HepG2 (cell line): ENCODE data around the gene CD79A. TPM values are rescaled to one million over a fixed set of nuclear protein-coding genes. Genes with fewer than 3 reads are reported as not detected.

Source experiments
- ATAC-seq: fragments of 200-7000 bp; cut with Tn5 transposase; 3 replicates; pipeline ENCODE4 v1.9.1; 2020; ENCODE audit warnings: mild to moderate bottlenecking, moderate library complexity
- BruUV-seq: library from RNA; stranded (reverse); fragments of 400-500 nt; replicated peaks from 2 replicates; lab custom pipeline; 2021; lab: Mats Ljungman, UMichigan
- CTCF ChIA-PET: fragments of 300-600 bp; formaldehyde crosslinking; extraction: SDS; loops from one replicate; lab custom pipeline; 2021; ENCODE audit warnings: low total read pairs, inconsistent platforms, low intra/inter-chr PET ratio; lab: Yijun Ruan, JAX
- POLR2A ChIA-PET: fragments of 350-600 bp; sonication (Branson Sonifier 250); formaldehyde crosslinking; loops from one replicate; lab custom pipeline; 2020; ENCODE audit warnings: antibody characterized with exemption, inconsistent platforms; lab: Yijun Ruan, JAX
- DNase-seq: peaks from one replicate; pipeline ENCODE4 v3.0.0-alpha.2; 2015; ENCODE audit warnings: low spot score
- FAIRE-seq: peaks from 3 replicates; lab custom pipeline; 2011; peaks lifted over from hg19 to GRCh38; lab: Jason Lieb, UNC
- H2AFZ ChIP-seq: one replicate; pipeline ENCODE4 v1.6.1; 2011; ENCODE audit warnings: low read length, inconsistent platforms
- H3K27ac ChIP-seq: fragments of 300-600 bp; 3 replicates; pipeline ENCODE4 v1.8.0; 2011; ENCODE audit warnings: mixed run types, mild to moderate bottlenecking, mixed read lengths, low read length, inconsistent platforms; ENCODE audit not compliant: insufficient read depth; ENCODE audit errors: extremely low read length
- H3K27me3 ChIP-seq, 2 experiments: fragments of 200-600 bp in 1 of 2; 2 replicates in 1 of 2; 3 replicates in 1 of 2; pipeline versions ENCODE4 v1.6.0 to v1.8.0; 2011; ENCODE audit warnings: low read length in 2 of 2, mild to moderate bottlenecking in 2 of 2, moderate library complexity in 2 of 2, inconsistent platforms in 1 of 2; ENCODE audit not compliant: insufficient read depth in 2 of 2, control insufficient read depth in 1 of 2
- H3K36me3 ChIP-seq, 2 experiments: fragments of 200-600 bp in 1 of 2; replicated peaks in 1 of 2; 2 replicates in 1 of 2; 3 replicates in 1 of 2; pipeline versions ENCODE4 v1.5.1 to v1.8.0; 2011; ENCODE audit warnings: low read length in 2 of 2, inconsistent platforms in 1 of 2; ENCODE audit not compliant: insufficient read depth in 2 of 2, control insufficient read depth in 1 of 2
- H3K4me1 ChIP-seq: 2 replicates; pipeline ENCODE4 v1.5.1; 2012; ENCODE audit warnings: low read length, inconsistent platforms; ENCODE audit not compliant: insufficient read depth
- H3K4me2 ChIP-seq: 2 replicates; pipeline ENCODE4 v1.6.0; 2011; ENCODE audit warnings: low read depth, low read length, inconsistent platforms
- H3K4me3 ChIP-seq, 3 experiments: fragments of 200-600 bp in 1 of 3; sonication (generic), shearing (Covaris generic) in 1 of 3; replicated peaks in 1 of 3; 2 replicates each; pipeline ENCODE4 v1.5.1; 2011 to 2016; ENCODE audit warnings: low read length in 3 of 3, inconsistent platforms in 2 of 3, low read depth in 2 of 3, mild to moderate bottlenecking in 2 of 3, control low read depth in 1 of 3, mixed read lengths in 1 of 3; ENCODE audit not compliant: insufficient read depth in 1 of 3
- H3K79me2 ChIP-seq: one replicate; pipeline ENCODE4 v1.6.1; 2011; ENCODE audit warnings: low read length, inconsistent platforms; ENCODE audit not compliant: insufficient read depth
- H3K9ac ChIP-seq: 2 replicates; pipeline ENCODE4 v1.6.0; 2011; ENCODE audit warnings: mild to moderate bottlenecking, low read depth, low read length, inconsistent platforms; ENCODE audit not compliant: insufficient read depth
- H3K9me3 ChIP-seq: 2 replicates; pipeline ENCODE4 v1.5.1; 2012; ENCODE audit warnings: mild to moderate bottlenecking, low read length
- H4K20me1 ChIP-seq: 2 replicates; pipeline ENCODE4 v1.6.0; 2011; ENCODE audit warnings: inconsistent platforms, mild to moderate bottlenecking, low read length, moderate library complexity; ENCODE audit not compliant: insufficient read depth
- AGO2 ChIP-seq: fragments of 200-400 bp; formaldehyde crosslinking; optimal IDR thresholded peaks from 2 replicates; pipeline ENCODE3; 2017; ENCODE audit warnings: mild to moderate bottlenecking, low read depth, low read length, moderate library complexity
- CAMTA2 ChIP-seq: sonication (generic); formaldehyde crosslinking; IDR thresholded peaks from 2 replicates; pipeline ENCODE4 v1.4.0; 2020; ENCODE audit warnings: mild to moderate bottlenecking, missing genetic modification reagents, borderline replicate concordance
- KLF12 ChIP-seq: sonication (generic); formaldehyde crosslinking; IDR thresholded peaks from 2 replicates; pipeline ENCODE4 v1.4.0; 2020; ENCODE audit warnings: missing genetic modification reagents, borderline replicate concordance
- PRMT3 ChIP-seq: sonication (generic); formaldehyde crosslinking; IDR thresholded peaks from 2 replicates; pipeline ENCODE4 v1.8.1; 2022; ENCODE audit warnings: low read depth, mild to moderate bottlenecking, moderate library complexity, missing genetic modification reagents, borderline replicate concordance
- RBFOX2 ChIP-seq: fragments of 200-400 bp; formaldehyde crosslinking; IDR thresholded peaks from 2 replicates; pipeline ENCODE4 v1.6.1; 2017; ENCODE audit warnings: low read depth, mild to moderate bottlenecking, low read length
- REST ChIP-seq, 2 experiments: IDR thresholded peaks; 2 replicates each; pipeline ENCODE4 v1.6.1; 2011 to 2012; ENCODE audit warnings: low read length in 2 of 2, borderline replicate concordance in 1 of 2, low read depth in 1 of 2, mild to moderate bottlenecking in 1 of 2, moderate library complexity in 1 of 2
- WGBS: methylation state at CpG from one replicate; pipeline ENCODE4 v1.1.6; 2017; ENCODE audit warnings: low lambda C conversion rate; 5-methylcytosine and 5-hydroxymethylcytosine counted together
- in situ Hi-C: cut with HindIII; loops from 2 replicates; pipeline ENCODE4 v1.10.0; 2017; ENCODE audit warnings: low pct_unique_long_range_greater_than_20kb; ENCODE audit not compliant: extremely low pct_ligation_motif_present
- intact Hi-C: fragments of 100-400 bp; cut with micrococcal nuclease; formaldehyde crosslinking; loops from one replicate; pipeline ENCODE4 v1.10.0; 2022; ENCODE audit not compliant: unreplicated experiment
- polyA plus RNA-seq, 8 experiments: library from polyadenylated mRNA; depleted of rRNA in 3 of 8; stranded (reverse) in 7 of 8; unstranded in 1 of 8; fragments of >200 nt; fragmentation: Illumina TruSeq in 4 of 8; extraction: Trizol in 4 of 8; gene quantifications; 2 replicates each; pipeline versions ENCODE4 v1.2.1 to v1.2.3, GENCODE V29; 2011 to 2016; ENCODE audit warnings: low read depth in 4 of 8, missing spikeins in 1 of 8, mixed read lengths in 1 of 8; ENCODE audit not compliant: insufficient read depth in 1 of 8
- total RNA-seq, 5 experiments: library from RNA; depleted of rRNA; stranded (reverse); fragments of >200 nt; fragmentation: Illumina TruSeq; extraction: Trizol; gene quantifications; 2 replicates each; pipeline ENCODE4 v1.2.3, GENCODE V29; 2016; ENCODE audit warnings: low read depth in 1 of 5
- TF ChIP-seq, protein P1 (sequence below): sonication (generic); formaldehyde crosslinking; IDR thresholded peaks from 2 replicates; pipeline ENCODE4 v1.8.0; 2022; ENCODE audit warnings: missing genetic modification reagents, low read depth, mild to moderate bottlenecking, borderline replicate concordance

CD79A gene
- total and polyA plus RNA-seq, 2 of the 13 experiments (the other 11 are each of a cell fraction or from before 2014, with no cell fraction given) = 0.24 to 0.33 TPM

DNA sequence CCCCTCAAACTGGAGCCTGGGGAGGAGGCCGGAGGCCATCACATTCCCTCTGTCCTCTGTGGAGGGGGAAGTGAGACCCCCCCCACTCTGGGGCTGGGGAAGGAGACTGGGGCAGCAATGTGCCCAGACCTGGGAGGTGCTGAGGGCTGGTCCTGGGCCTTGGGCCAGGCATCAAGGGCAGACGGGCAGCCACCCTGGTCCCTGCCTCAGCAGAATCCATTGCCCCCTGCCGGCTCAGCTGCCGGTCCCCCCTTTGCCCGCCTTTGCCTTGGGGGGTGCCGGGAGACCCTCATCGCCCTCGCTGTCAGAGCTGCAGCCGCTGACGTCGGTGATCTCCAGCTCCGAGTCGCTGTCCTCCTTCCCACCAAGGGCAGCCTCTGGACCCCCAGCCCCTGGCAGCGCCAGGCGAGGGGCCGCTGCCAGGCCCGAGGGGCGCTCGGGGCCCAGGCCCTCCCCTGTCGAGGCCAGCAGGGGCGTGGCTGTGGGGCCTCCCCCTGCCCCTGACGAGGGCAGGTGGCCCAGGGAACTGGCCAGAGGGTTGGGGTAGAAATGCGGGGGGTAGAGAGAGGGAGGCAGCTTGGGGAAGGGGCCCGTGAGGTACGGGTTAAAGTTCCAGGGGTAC, 31.0 kb downstream of the CD79A start:
- CTCF ChIA-PET = no interaction called here
- Histone ChIP-seq H3K4me3 (no peak overlapping the region), H4K20me1 (0 out of 2 replicates have a peak, but pooled peaks cover 3% of the 10 kb centered on the region)
- FAIRE-seq = no peak
- intact Hi-C loops = no loop called here
- no peak for TF ChIP-seq CAMTA2
- TF ChIP-seq RBFOX2 = peak; percentile 61; the same call in 1 of the 2 replicates
- peak; percentile 91 for TF ChIP-seq AGO2
- TF ChIP-seq, protein P1, sequence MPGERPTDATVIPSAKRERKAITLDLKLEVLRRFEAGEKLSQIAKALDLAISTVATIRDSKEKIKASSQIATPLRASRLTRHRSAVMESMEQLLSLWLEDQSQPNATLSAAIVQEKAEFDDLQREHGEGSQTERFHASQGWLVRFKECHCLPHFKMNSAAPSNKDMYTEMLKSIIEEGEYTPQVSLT = no peak
- no peak for TF ChIP-seq REST (IDR thresholded peaks at IDR 0.05; ENCODE audit: borderline replicate concordance in 1 of 2, low read depth in 1 of 2, low read length in 2 of 2)
- no peak for TF ChIP-seq PRMT3 (CRISPR knock-in tag)
- TF ChIP-seq KLF12 (CRISPR knock-in tag) = no peak
- TF ChIP-seq, all 625 proteins: peak for 2
- no peaks in the 10 kb centered on the region for H3K79me2 ChIP-seq
- H3K27me3 ChIP-seq = peaks cover 2 to 16% of the 10 kb centered on the region in 2 experiments
- H3K36me3 ChIP-seq = peaks cover 14 to 39% of the 10 kb centered on the region in 2 experiments; a peak in 4 of 5 replicates
- POLR2A ChIA-PET = no interaction called here
- DNase-seq (no peak), ATAC-seq (no peak)
- no TSS peak for BruUV-seq
- peaks cover 23% of the 10 kb centered on the region for H3K4me1 ChIP-seq
- no peaks in the 10 kb centered on the region for H3K9me3 ChIP-seq
- in situ Hi-C loops = no loop called here
- H3K4me2 ChIP-seq = no peak overlapping the region
- no peak overlapping the region for H3K9ac ChIP-seq
- no peak overlapping the region for H3K27ac ChIP-seq
- no peak overlapping the region for H2AFZ ChIP-seq
- 97% methylated on average over 23 of the region's 25 CpGs for WGBS
